Astrocyte of the cerebellum (primary cell): ENCODE data around the gene CDH22.

ENCODE experiments used
- DNase-seq: peaks from one replicate; pipeline ENCODE4 v3.0.0-alpha.2; 2011; ENCODE audit warnings: low read depth
- H3K4me3 ChIP-seq: 2 replicates; pipeline ENCODE4 v1.5.1; 2011; ENCODE audit warnings: mild to moderate bottlenecking, low read depth, low read length, moderate library complexity
- CTCF ChIP-seq: IDR thresholded peaks from 2 replicates; pipeline ENCODE4 v1.5.1; 2012; ENCODE audit warnings: low read length, low read depth, moderate library complexity, mild to moderate bottlenecking; ENCODE audit errors: missing control alignments
- in situ Hi-C: cut with HindIII; loops from 2 replicates; pipeline ENCODE4 v1.10.0; 2017; ENCODE audit warnings: low sequenced_read_pairs

CDH22 gene

DNA sequence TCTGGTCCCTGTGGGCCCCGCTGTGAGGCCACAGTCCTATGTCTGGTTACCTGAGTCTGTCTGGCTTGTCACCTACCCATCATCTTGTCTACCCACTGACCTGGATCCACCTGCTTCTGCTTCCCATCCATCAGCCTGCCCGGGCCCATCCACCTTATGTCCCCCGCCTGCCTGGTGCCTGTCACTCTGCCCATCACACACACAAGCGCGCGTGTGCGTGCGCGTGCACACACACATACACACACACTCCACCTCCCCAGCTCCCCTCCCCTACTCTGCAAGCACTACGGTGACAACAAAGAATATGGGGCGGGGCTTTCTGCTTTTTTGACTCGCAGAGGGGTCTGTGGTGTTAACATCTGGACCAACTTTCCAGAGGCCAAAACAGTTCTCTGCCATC, 8.0 kb downstream of the CDH22 start:
- TF ChIP-seq CTCF = no peak
- H3K4me3 ChIP-seq = no peak overlapping the region
- DNase-seq = no peak
- in situ Hi-C loops = no loop called here

GRCh38 chr20:46299078-46299477, 9.2 kb downstream of the CDH22 start:
- in situ Hi-C loops = no loop called here
- no peak overlapping the region for H3K4me3 ChIP-seq
- no peak for DNase-seq
- no peak for TF ChIP-seq CTCF

DNA sequence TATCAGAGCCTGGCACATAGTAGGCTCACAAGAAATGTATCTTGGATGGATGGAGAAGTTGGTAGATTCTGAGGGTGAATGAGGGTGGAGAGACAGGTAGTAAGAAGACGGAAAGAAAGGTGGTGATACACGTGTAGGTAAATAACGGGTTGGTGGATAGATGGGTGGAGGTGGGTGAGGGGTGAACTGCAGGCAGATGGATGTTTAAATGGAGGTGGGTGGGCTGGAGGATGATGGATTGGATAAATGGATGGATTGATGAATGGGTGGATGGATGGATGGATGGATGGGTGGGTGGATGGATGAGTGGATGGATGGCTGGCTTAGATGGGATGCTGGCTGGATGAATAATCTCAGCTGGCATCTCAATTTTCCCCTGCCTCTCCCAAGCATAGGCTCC, 9.9 kb downstream of the CDH22 start:
- in situ Hi-C loops = no loop called here
- DNase-seq = no peak
- TF ChIP-seq CTCF = no peak
- H3K4me3 ChIP-seq = no peak overlapping the region

- in situ Hi-C loops = no loop called here
- H3K4me3 ChIP-seq = no peak overlapping the region
- DNase-seq = no peak
- TF ChIP-seq CTCF = no peak
Measured at GRCh38 chr20:46296526-46297250, 11.6 kb downstream of the CDH22 start.

GRCh38 chr20:46293084-46293483, 15.2 kb downstream of the CDH22 start:
- no peak for TF ChIP-seq CTCF
- in situ Hi-C loops = no loop called here
- H3K4me3 ChIP-seq = no peak overlapping the region
- DNase-seq = peak; percentile 31

- H3K4me3 ChIP-seq = no peak overlapping the region
- no peak for DNase-seq
- in situ Hi-C loops = no loop called here
- no peak for TF ChIP-seq CTCF
Measured at GRCh38 chr20:46291401-46291800, 16.9 kb downstream of the CDH22 start.
